ENCODE data around the gene GREB1. TPM values are rescaled to one million over a fixed set of nuclear protein-coding genes. Genes with fewer than 3 reads are reported as not detected.

The GREB1 gene
- total RNA-seq, 1 donor from 2014 or later = 26.6 TPM

- H3K36me3 Mint-ChIP-seq = peaks cover 43% of the 10 kb centered on the region
- TF ChIP-seq CTCF (IDR thresholded peaks at IDR 0.05; ENCODE audit: unreplicated experiment) = no peak
- no peaks in the 10 kb centered on the region for H3K4me1 Mint-ChIP-seq
- DNase-seq (ENCODE audit: low spot score in 2 of 2, unreplicated experiment in 2 of 2) = no peak
- H3K27ac Mint-ChIP-seq = no peak overlapping the region
- peaks cover 3% of the 10 kb centered on the region for H3K9me3 Mint-ChIP-seq
- H3K27me3 Mint-ChIP-seq (ENCODE audit: low read depth) = no peaks in the 10 kb centered on the region
- H3K4me3 Mint-ChIP-seq = no peak overlapping the region
These were observed 96.0 kb downstream of the GREB1 start for GRCh38 chr2:11629851-11630250.

GRCh38 chr2:11630855-11631254 lies 97.0 kb downstream of the GREB1 start:
- Mint-ChIP-seq H3K27ac (no peak overlapping the region), H3K27me3 (ENCODE audit: low read depth) (no peaks in the 10 kb centered on the region), H3K9me3 (peaks cover 3% of the 10 kb centered on the region), H3K4me1 (no peaks in the 10 kb centered on the region), H3K36me3 (peaks cover 34% of the 10 kb centered on the region), H3K4me3 (no peak overlapping the region)
- no peak for DNase-seq (ENCODE audit: low spot score in 2 of 2, unreplicated experiment in 2 of 2)
- TF ChIP-seq CTCF (IDR thresholded peaks at IDR 0.05; ENCODE audit: unreplicated experiment) = no peak

- Mint-ChIP-seq H3K27me3 (ENCODE audit: low read depth) (no peaks in the 10 kb centered on the region), H3K27ac (no peak overlapping the region), H3K36me3 (peaks cover 30% of the 10 kb centered on the region), H3K4me1 (no peaks in the 10 kb centered on the region), H3K4me3 (no peak overlapping the region), H3K9me3 (peaks cover 3% of the 10 kb centered on the region)
- no peak for DNase-seq (ENCODE audit: low spot score in 2 of 2, unreplicated experiment in 2 of 2)
- no peak for TF ChIP-seq CTCF (IDR thresholded peaks at IDR 0.05; ENCODE audit: unreplicated experiment)
These were observed 97.6 kb downstream of the GREB1 start for GRCh38 chr2:11631462-11631861.

- H3K4me3 Mint-ChIP-seq = no peak overlapping the region
- no peaks in the 10 kb centered on the region for H3K9me3 Mint-ChIP-seq
- no peaks in the 10 kb centered on the region for H3K27me3 Mint-ChIP-seq (ENCODE audit: low read depth)
- TF ChIP-seq CTCF (IDR thresholded peaks at IDR 0.05; ENCODE audit: unreplicated experiment) = no peak
- H3K4me1 Mint-ChIP-seq = no peaks in the 10 kb centered on the region
- no peak overlapping the region for H3K27ac Mint-ChIP-seq
- peaks cover 14% of the 10 kb centered on the region for H3K36me3 Mint-ChIP-seq
- no peak for DNase-seq (ENCODE audit: low spot score in 2 of 2, unreplicated experiment in 2 of 2)
These were observed 100.2 kb downstream of the GREB1 start for GRCh38 chr2:11633923-11634478.

DNA sequence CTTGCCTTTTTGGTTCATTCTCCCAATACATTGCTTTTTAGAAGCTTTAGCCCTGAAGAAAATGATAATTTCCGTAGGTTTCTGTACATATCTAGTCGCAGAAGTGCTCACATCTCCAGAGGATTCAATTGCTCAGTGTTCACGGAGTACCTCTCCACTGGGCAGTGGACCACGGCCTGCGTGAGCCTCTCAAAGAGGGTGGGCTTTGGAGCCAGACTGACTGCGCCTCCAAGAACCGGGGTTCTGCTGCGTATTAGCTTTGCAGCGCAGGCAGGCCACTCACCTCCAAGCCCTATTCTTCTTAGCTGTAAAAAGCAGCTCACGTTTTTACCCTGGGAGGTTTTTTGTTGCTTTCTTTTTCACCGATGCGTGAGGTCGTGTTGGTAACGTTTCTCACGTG lies 100.7 kb downstream of the GREB1 start:
- Mint-ChIP-seq H3K27ac (no peak overlapping the region), H3K4me3 (no peak overlapping the region), H3K27me3 (ENCODE audit: low read depth) (no peaks in the 10 kb centered on the region), H3K36me3 (peaks cover 18% of the 10 kb centered on the region), H3K4me1 (no peaks in the 10 kb centered on the region), H3K9me3 (no peaks in the 10 kb centered on the region)
- no peak for TF ChIP-seq CTCF (IDR thresholded peaks at IDR 0.05; ENCODE audit: unreplicated experiment)
- DNase-seq (ENCODE audit: low spot score in 2 of 2, unreplicated experiment in 2 of 2) = no peak

GRCh38 chr2:11635141-11635540 lies 101.3 kb downstream of the GREB1 start:
- Mint-ChIP-seq H3K4me3 (no peak overlapping the region), H3K27me3 (ENCODE audit: low read depth) (no peaks in the 10 kb centered on the region), H3K4me1 (no peaks in the 10 kb centered on the region), H3K36me3 (peaks cover 19% of the 10 kb centered on the region), H3K27ac (no peak overlapping the region), H3K9me3 (no peaks in the 10 kb centered on the region)
- TF ChIP-seq CTCF (IDR thresholded peaks at IDR 0.05; ENCODE audit: unreplicated experiment) = no peak
- DNase-seq (ENCODE audit: low spot score in 2 of 2, unreplicated experiment in 2 of 2) = no peak

Data from mesothelial cell of epicardium (in vitro differentiated cells).